Epidermal melanocyte (primary cell): ENCODE results near the gene S100A1.
"Not testable (repeated sequence)": the region's sequence is repeated elsewhere in the genome, so short reads cannot be mapped to it uniquely, and the experiment has no call there.

ENCODE experiments used
- DNase-seq: peaks from one replicate; pipeline ENCODE4 v3.0.0; 2011; ENCODE audit warnings: low spot score; ENCODE audit not compliant: insufficient read length

S100A1 gene

GRCh38 chr1:153627715-153628626, at the start of gene S100A1:
TSS of gene S100A1 (plus strand) at chr1:153628434. CDS start at chr1:153630522, 2,088 bp downstream.
- no peak for DNase-seq

GRCh38 chr1:153578490-153578889, 49.7 kb upstream of the S100A1 start:
- no peak for DNase-seq

DNA sequence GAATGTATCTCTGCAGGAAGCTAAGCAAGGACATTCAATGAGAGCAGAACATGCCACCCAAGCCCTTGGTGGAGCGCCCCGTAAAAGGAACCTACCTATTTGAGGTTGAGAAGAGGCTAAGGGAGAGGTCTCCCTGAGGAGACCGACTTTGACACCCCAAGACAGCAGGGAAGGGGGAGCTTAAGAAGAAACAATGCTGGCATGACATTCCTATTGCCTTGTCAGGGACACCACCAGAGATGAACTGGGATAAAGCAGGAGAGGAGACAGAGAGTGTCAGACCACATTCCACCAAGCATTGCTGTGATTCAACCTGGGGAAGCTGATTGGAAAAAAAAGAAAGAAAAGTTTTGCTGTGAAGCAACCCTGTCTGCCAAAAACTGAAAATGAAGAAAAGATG, 49.3 kb upstream of the S100A1 start:
- DNase-seq, result no peak

DNA sequence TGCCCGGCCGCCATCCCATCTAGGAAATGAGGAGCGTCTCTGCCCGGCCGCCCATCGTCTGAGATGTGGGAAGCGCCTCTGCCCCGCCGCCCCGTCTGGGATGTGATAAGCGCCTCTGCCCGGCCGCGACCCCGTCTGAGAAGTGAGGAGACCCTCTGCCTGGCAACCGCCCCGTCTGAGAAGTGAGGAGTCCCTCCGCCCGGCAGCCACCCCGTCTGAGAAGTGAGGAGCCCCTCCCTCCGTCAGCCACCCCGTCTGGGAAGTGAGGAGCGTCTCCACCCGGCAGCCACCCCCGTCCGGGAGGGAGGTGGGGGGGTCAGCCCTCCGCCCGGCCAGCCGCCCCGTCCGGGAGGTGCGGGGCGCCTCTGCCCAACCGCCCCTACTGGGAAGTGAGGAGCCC, 45.4 kb upstream of the S100A1 start:
- DNase-seq, result not testable (repeated sequence)

GRCh38 chr1:153583514-153583913, 44.7 kb upstream of the S100A1 start:
- not testable (repeated sequence) for DNase-seq

DNA sequence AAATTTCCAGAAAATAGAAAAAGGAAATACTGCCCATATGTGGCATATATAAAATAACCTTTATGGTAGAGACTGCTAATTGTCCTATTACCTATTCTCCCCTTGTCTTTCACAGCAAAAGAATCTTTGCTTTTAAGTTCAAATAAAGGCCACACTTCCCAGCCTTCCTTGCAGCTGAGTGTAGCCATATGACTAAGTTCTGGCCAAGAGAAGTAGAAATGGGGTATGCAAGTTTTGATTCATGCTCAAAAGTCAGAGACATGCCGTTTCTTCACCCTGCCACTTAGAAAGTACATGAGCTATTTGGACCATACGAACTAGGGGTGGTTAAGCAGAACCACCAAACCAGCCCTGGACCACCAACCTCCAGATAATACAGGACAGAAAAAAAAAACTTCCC, 44.3 kb upstream of the S100A1 start:
- no peak for DNase-seq

DNA sequence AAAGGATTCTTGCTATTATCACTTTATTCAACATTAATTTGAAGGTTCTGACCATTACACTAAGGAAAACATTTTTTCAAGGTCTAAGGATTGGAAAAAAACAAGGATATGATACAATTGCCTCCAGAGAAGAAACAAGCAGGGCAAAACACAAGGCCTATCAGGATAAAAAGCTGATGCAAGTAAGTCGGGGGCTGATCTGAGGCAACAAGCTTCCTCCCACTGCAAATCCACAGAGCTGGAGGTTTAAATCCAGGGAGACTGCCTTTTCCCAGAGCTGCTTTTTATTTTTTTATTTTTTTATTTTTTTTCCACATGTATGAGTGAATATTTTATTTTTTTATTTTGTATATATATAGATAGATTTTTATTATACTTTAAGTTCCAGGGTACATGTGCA, 43.2 kb upstream of the S100A1 start:
- no peak for DNase-seq

GRCh38 chr1:153586347-153586746, 41.9 kb upstream of the S100A1 start:
- no peak for DNase-seq

GRCh38 chr1:153587314-153587713, 40.9 kb upstream of the S100A1 start:
- no peak for DNase-seq

GRCh38 chr1:153588033-153588432, 40.2 kb upstream of the S100A1 start:
- DNase-seq, result not testable (repeated sequence)

DNA sequence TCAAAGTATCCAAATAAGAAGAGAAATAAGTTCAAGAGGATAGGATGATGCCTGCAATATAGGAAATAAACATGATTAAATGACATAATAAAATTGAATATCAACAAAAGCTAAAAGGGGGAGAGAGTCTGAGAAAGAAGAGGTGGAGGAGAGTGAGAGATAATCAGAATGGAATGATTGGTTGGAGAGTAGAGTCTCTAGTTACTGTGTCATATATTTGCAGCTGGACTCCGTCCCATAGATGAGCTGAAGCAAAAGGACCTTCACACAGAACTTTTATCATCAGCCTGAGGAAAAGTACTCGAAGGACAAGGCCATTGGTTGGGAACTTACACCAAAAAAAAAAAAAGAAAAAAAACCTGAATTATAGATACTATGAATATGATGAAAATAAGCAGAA, 39.8 kb upstream of the S100A1 start:
- no peak for DNase-seq

DNA sequence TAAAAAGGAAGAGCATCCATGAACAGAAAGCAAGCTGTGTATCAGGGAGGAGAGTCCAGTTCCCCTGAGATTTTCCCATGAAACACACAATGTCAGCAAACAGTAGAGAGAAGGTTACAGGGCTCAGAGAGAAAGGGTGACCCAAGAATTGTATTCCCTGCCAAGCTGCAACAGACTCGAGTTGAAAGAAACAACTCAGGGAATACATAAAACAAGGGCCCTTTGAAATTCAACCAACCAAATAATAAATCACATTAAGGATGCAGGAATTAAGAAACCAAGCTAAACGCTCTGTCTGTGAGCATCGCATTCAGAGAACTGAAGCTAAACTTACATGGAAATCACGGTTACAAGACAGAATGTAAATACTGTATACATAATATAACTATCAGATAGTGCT, 35.5 kb upstream of the S100A1 start:
- DNase-seq, result no peak

- DNase-seq, result no peak
Measured at GRCh38 chr1:153597206-153597605, 31.0 kb upstream of the S100A1 start.

- DNase-seq, result no peak
Measured at GRCh38 chr1:153598309-153599172, 29.7 kb upstream of the S100A1 start.

GRCh38 chr1:153599847-153600246, 28.4 kb upstream of the S100A1 start:
- DNase-seq, result no peak

DNA sequence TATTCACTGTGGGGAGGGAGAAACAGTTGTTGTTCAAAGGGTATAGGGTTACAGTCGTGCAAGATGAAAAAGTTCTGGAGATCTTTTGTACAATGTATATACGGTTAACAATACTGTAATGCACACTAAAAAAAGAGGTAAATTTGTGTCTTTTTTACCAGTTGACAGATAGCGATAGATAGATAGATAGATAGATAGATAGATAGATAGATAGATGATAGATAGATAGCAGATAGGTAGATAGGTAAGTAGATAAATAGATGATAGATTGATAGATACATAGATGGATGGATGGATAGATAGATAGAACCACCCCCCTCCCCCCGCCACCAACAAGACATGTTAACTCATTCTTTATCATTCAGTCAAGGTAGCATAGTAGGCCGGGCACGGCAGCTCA, 25.5 kb upstream of the S100A1 start:
- no peak for DNase-seq

- no peak for DNase-seq
Measured at GRCh38 chr1:153606194-153606593, 22.0 kb upstream of the S100A1 start.

GRCh38 chr1:153607381-153607780, 20.9 kb upstream of the S100A1 start:
- no peak for DNase-seq

- no peak for DNase-seq
Measured at GRCh38 chr1:153608089-153608682, 20.0 kb upstream of the S100A1 start.

- peak; percentile 82 for DNase-seq
Measured at GRCh38 chr1:153608742-153609584, 19.3 kb upstream of the S100A1 start.

- DNase-seq, result no peak
Measured at GRCh38 chr1:153609585-153609907, 18.7 kb upstream of the S100A1 start.
